H1 (cell line): ENCODE results near the gene UBQLN4. TPM values are rescaled to one million over a fixed set of nuclear protein-coding genes. Genes with fewer than 3 reads are reported as not detected.

Experiments used
- CTCF ChIA-PET: fragments of 300-600 bp; sonication (Branson Sonifier 250); formaldehyde crosslinking; loops from one replicate; lab custom pipeline; 2021; ENCODE audit not compliant: partially characterized antibody; lab: Charles Lee
- POLR2A ChIA-PET: fragments of 300-600 bp; sonication (Branson Sonifier 250); formaldehyde crosslinking; loops from one replicate; lab custom pipeline; 2021; ENCODE audit warnings: inconsistent platforms; ENCODE audit not compliant: partially characterized antibody; lab: Charles Lee
- DNase-seq, 2 experiments: peaks; one replicate each; pipeline versions ENCODE4 v3.0.0 to v3.0.0-alpha.2; 2010 to 2022; ENCODE audit warnings: low spot score in 2 of 2, low read depth in 1 of 2, mixed read lengths in 1 of 2
- FAIRE-seq: peaks from 2 replicates; lab custom pipeline; 2011; peaks lifted over from hg19 to GRCh38; lab: Jason Lieb, UNC
- H2AFZ ChIP-seq: 2 replicates; pipeline ENCODE4 v1.8.1; 2012; ENCODE audit warnings: low read length, inconsistent platforms
- H2AK5ac ChIP-seq: 2 replicates; pipeline ENCODE4 v1.6.1; 2013; ENCODE audit warnings: low read depth, low read length
- H2BK120ac ChIP-seq: replicated peaks from 2 replicates; pipeline ENCODE3; 2013; ENCODE audit warnings: low read depth, low read length, inconsistent platforms
- H2BK12ac ChIP-seq: 2 replicates; pipeline ENCODE4 v1.6.1; 2013; ENCODE audit warnings: low read depth, low read length
- H2BK15ac ChIP-seq: 2 replicates; pipeline ENCODE4 v1.6.1; 2013; ENCODE audit warnings: low read length
- H2BK20ac ChIP-seq: 2 replicates; pipeline ENCODE4 v1.6.1; 2013; ENCODE audit warnings: low read length
- H2BK5ac ChIP-seq: 2 replicates; pipeline ENCODE4 v1.6.1; 2013; ENCODE audit warnings: low read depth, low read length
- H3K14ac ChIP-seq: 2 replicates; pipeline ENCODE4 v1.6.1; 2013; ENCODE audit warnings: inconsistent platforms; ENCODE audit not compliant: insufficient read length
- H3K18ac ChIP-seq: 2 replicates; pipeline ENCODE4 v1.6.1; 2013; ENCODE audit warnings: low read length; ENCODE audit errors: extremely low read depth
- H3K23ac ChIP-seq: 2 replicates; pipeline ENCODE4 v1.6.1; 2013; ENCODE audit warnings: inconsistent platforms; ENCODE audit not compliant: insufficient read length
- H3K23me2 ChIP-seq: 2 replicates; pipeline ENCODE4 v1.6.1; 2013; ENCODE audit warnings: low read depth, low read length
- H3K27ac ChIP-seq: 2 replicates; pipeline ENCODE4 v1.6.1; 2011; ENCODE audit warnings: low read depth, low read length, inconsistent platforms
- H3K27me3 ChIP-seq, 4 experiments: replicated peaks in 1 of 4; 1 replicate in 1 of 4; 2 replicates in 3 of 4; pipeline versions ENCODE4 v1.6.1 to v1.8.1; 2011 to 2013; ENCODE audit warnings: low read length in 3 of 4, mild to moderate bottlenecking in 3 of 4, inconsistent platforms in 2 of 4, mixed read lengths in 2 of 4, moderate library complexity in 1 of 4; ENCODE audit not compliant: control insufficient read depth in 3 of 4, insufficient read depth in 3 of 4; ENCODE audit errors: extremely low read depth in 1 of 4
- H3K36me3 ChIP-seq, 4 experiments: 2 replicates each; pipeline versions ENCODE4 v1.6.1 to v1.8.1; 2011 to 2013; ENCODE audit warnings: mild to moderate bottlenecking in 4 of 4, low read length in 3 of 4, moderate library complexity in 2 of 4, control low read depth in 1 of 4, inconsistent platforms in 1 of 4; ENCODE audit not compliant: insufficient read depth in 4 of 4, control insufficient read depth in 2 of 4
- H3K4ac ChIP-seq: replicated peaks from 2 replicates; pipeline ENCODE3; 2013; ENCODE audit warnings: low read length, low read depth, mixed read lengths, inconsistent platforms; ENCODE audit not compliant: insufficient read length
- H3K4me1 ChIP-seq, 4 experiments: replicated peaks in 1 of 4; 1 replicate in 1 of 4; 2 replicates in 3 of 4; pipeline versions ENCODE4 v1.6.1 to v1.8.1; 2011 to 2013; ENCODE audit warnings: low read length in 3 of 4, inconsistent platforms in 2 of 4, mixed read lengths in 1 of 4; ENCODE audit not compliant: insufficient read depth in 4 of 4, control insufficient read depth in 3 of 4
- H3K4me2 ChIP-seq, 2 experiments: 2 replicates each; pipeline versions ENCODE4 v1.6.1 to v1.8.1; 2011 to 2013; ENCODE audit warnings: low read depth in 2 of 2, low read length in 2 of 2, control low read depth in 1 of 2, inconsistent platforms in 1 of 2, mild to moderate bottlenecking in 1 of 2; ENCODE audit not compliant: insufficient read depth in 1 of 2
- H3K4me3 ChIP-seq, 4 experiments: fragments of 200-600, 300-600 bp in 1 of 4; sonication (generic), shearing (Covaris generic), sonication (Bioruptor Twin) in 1 of 4; 2 replicates each; pipeline versions ENCODE4 v1.5.1 to v1.8.1; 2011 to 2016; ENCODE audit warnings: low read length in 4 of 4, low read depth in 3 of 4, control low read depth in 2 of 4, inconsistent platforms in 2 of 4, mild to moderate bottlenecking in 2 of 4, mixed read lengths in 1 of 4, moderate library complexity in 1 of 4; ENCODE audit not compliant: insufficient read depth in 2 of 4; ENCODE audit errors: extremely low read depth in 1 of 4
- H3K56ac ChIP-seq: replicated peaks from 2 replicates; pipeline ENCODE3; 2013; ENCODE audit warnings: low read depth, mild to moderate bottlenecking, mixed read lengths, low read length, inconsistent platforms; ENCODE audit not compliant: insufficient read length
- H3K79me1 ChIP-seq: 2 replicates; pipeline ENCODE4 v1.6.1; 2013; ENCODE audit warnings: low read depth, low read length, control low read depth
- H3K79me2 ChIP-seq, 2 experiments: 2 replicates each; pipeline versions ENCODE4 v1.6.1 to v1.8.1; 2012 to 2013; ENCODE audit warnings: low read length in 2 of 2, mild to moderate bottlenecking in 2 of 2, inconsistent platforms in 1 of 2; ENCODE audit not compliant: insufficient read depth in 2 of 2, control insufficient read depth in 1 of 2
- H3K9ac ChIP-seq, 4 experiments: replicated peaks in 1 of 4; 1 replicate in 1 of 4; 2 replicates in 3 of 4; pipeline versions ENCODE4 v1.6.1 to v1.8.1; 2011 to 2013; ENCODE audit warnings: low read depth in 3 of 4, low read length in 3 of 4, control low read depth in 2 of 4, mild to moderate bottlenecking in 2 of 4, moderate library complexity in 2 of 4, inconsistent platforms in 1 of 4; ENCODE audit errors: extremely low read depth in 1 of 4
- H3K9me3 ChIP-seq, 2 experiments: 2 replicates each; pipeline versions ENCODE4 v1.6.1 to v1.8.1; 2012 to 2013; ENCODE audit warnings: mild to moderate bottlenecking in 2 of 2, moderate library complexity in 2 of 2, control low read depth in 1 of 2, inconsistent platforms in 1 of 2, low read depth in 1 of 2, low read length in 1 of 2, mixed read lengths in 1 of 2; ENCODE audit not compliant: insufficient read depth in 2 of 2
- H4K20me1 ChIP-seq, 2 experiments: replicated peaks in 1 of 2; 2 replicates each; pipeline versions ENCODE3 to v1.8.1; 2011 to 2013; ENCODE audit warnings: inconsistent platforms in 2 of 2, low read length in 2 of 2, mild to moderate bottlenecking in 1 of 2; ENCODE audit not compliant: insufficient read depth in 2 of 2, control insufficient read depth in 1 of 2
- H4K5ac ChIP-seq: 2 replicates; pipeline ENCODE4 v1.6.1; 2013; ENCODE audit warnings: low read length, low read depth, mixed read lengths, inconsistent platforms; ENCODE audit not compliant: insufficient read length
- H4K8ac ChIP-seq: 2 replicates; pipeline ENCODE4 v1.8.0; 2013; ENCODE audit warnings: mild to moderate bottlenecking, moderate library complexity, low read length, inconsistent platforms; ENCODE audit not compliant: insufficient read depth; ENCODE audit errors: extremely low read depth
- H4K91ac ChIP-seq: replicated peaks from 2 replicates; pipeline ENCODE3; 2013; ENCODE audit warnings: low read length, mixed read lengths, inconsistent platforms; ENCODE audit not compliant: insufficient read length
- BCL11A ChIP-seq, 2 experiments: IDR thresholded peaks; one replicate each; pipeline ENCODE4 v1.6.1; 2011; ENCODE audit warnings: low read depth in 2 of 2, low read length in 2 of 2, mild to moderate bottlenecking in 2 of 2
- CTBP2 ChIP-seq: IDR thresholded peaks from 2 replicates; pipeline ENCODE4 v1.7.0; 2011; ENCODE audit warnings: borderline replicate concordance, mild to moderate bottlenecking, moderate library complexity, mixed read lengths, low read length; ENCODE audit not compliant: insufficient read depth, insufficient read length
- GTF2F1 ChIP-seq: IDR thresholded peaks from 2 replicates; pipeline ENCODE4 v1.6.1; 2012; ENCODE audit warnings: low read depth, low read length, improper control_type of control experiment, borderline replicate concordance
- MAFK ChIP-seq: IDR thresholded peaks from 2 replicates; pipeline ENCODE4 v1.6.1; 2012; ENCODE audit warnings: low read depth, mild to moderate bottlenecking, improper control_type of control experiment, low read length
- SIX5 ChIP-seq: IDR thresholded peaks from 2 replicates; pipeline ENCODE4 v1.6.1; 2011; ENCODE audit warnings: mild to moderate bottlenecking, low read depth, low read length
- SP1 ChIP-seq: IDR thresholded peaks from 2 replicates; pipeline ENCODE4 v1.6.1; 2011; ENCODE audit warnings: low read depth, low read length
- SP2 ChIP-seq: IDR thresholded peaks from 2 replicates; pipeline ENCODE4 v1.6.1; 2012; ENCODE audit warnings: mild to moderate bottlenecking, low read length, inconsistent platforms
- SRF ChIP-seq: IDR thresholded peaks from 2 replicates; pipeline ENCODE4 v1.6.1; 2011; ENCODE audit warnings: mild to moderate bottlenecking, low read depth, low read length, moderate library complexity
- YY1 ChIP-seq: IDR thresholded peaks from 2 replicates; pipeline ENCODE4 v1.6.1; 2011; ENCODE audit warnings: low read depth, mild to moderate bottlenecking, low read length
- WGBS, 2 experiments: shearing (Covaris generic) in 1 of 2; methylation state at CpG; one replicate each; pipeline versions ENCODE4 v1.1.6 to v1.1.7; 2013 to 2015; ENCODE audit warnings: low lambda C conversion rate in 2 of 2, mixed read lengths in 2 of 2, inconsistent platforms in 1 of 2, low coverage in 1 of 2, missing lambda C conversion rate in 1 of 2; ENCODE audit not compliant: insufficient replicate concordance in 2 of 2, insufficient coverage in 1 of 2, insufficient read length in 1 of 2; ENCODE audit errors: extremely low coverage in 1 of 2, missing lambda C conversion rate in 1 of 2; 5-methylcytosine and 5-hydroxymethylcytosine counted together
- polyA plus RNA-seq, 7 experiments: library from polyadenylated mRNA; depleted of rRNA in 3 of 7; stranded (reverse) in 5 of 7; unstranded in 2 of 7; fragments of >200 nt in 5 of 7; fragments of 200-250 nt in 2 of 7; gene quantifications; 1 replicate in 5 of 7; 2 replicates in 1 of 7; 4 replicates in 1 of 7; pipeline versions ENCODE4 v1.2.1 to v1.2.3, GENCODE V29; 2011 to 2013; ENCODE audit warnings: missing spikeins in 2 of 7, mixed read lengths in 2 of 7
- total RNA-seq: library from RNA; stranded (reverse); fragmentation: NEBNext Ultra II Directional; extraction: Animal tissue kit (Norgen Biotek cat#: 25700); gene quantifications from 2 replicates; pipeline ENCODE4 v1.2.1, GENCODE V29; 2021

Gene UBQLN4
- total and polyA plus RNA-seq, 2 of the 8 experiments (the other 6 are each of a cell fraction or from before 2014, with no cell fraction given): 37.7 to 52.0 TPM

DNA sequence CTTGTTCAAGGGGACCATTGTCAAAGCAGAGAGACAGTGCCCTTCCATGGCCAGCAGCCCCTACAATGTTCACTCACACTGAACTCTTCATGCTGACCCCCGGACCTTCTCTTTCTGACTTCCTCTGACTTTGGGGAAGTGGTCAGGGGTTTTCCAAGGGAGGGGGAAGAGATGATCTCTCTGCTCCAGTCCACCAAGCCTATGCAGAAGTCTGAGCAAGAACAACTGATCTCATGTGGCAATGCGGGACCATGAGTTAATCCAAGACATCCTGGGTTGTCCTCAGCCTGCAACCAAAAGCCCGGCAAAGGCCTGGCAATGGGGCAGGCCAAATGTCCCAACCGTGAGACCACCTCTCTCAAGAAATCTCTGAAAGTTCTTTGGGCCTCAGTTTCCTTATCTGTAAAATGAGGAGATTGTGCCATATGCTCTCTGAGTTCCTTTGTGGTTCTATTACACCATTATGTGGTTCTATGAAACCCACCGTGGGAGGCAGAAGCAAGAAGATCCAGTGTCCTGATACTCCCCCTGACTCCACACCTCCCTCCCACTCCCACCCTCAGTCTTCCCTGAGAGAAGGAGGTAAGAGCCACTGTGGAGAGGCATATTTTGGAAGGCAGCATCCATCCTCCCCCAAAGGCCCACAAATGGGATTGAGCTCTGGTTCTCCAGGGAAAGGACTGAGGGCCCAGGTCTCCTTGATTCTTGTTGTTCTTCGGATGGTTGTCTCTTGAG lies 63.4 kb downstream of the UBQLN4 start:
- H3K27ac ChIP-seq: no peak overlapping the region
- no peak overlapping the region for H2AK5ac ChIP-seq
- no peak overlapping the region for H3K56ac ChIP-seq
- H3K79me1 ChIP-seq: no peaks in the 10 kb centered on the region
- H3K4me3 ChIP-seq: no peak overlapping the region
- no peak overlapping the region for H3K9ac ChIP-seq
- no peaks in the 10 kb centered on the region for H3K36me3 ChIP-seq
- H2BK20ac ChIP-seq: no peak overlapping the region
- H3K4me2 ChIP-seq: no peak overlapping the region
- H2BK15ac ChIP-seq: no peak overlapping the region
- no peak overlapping the region for H3K23ac ChIP-seq
- ChIA-PET POLR2A (interaction anchor here (0.6 to 19.2 kb wide), 7 partner anchors 7 to 89 kb away, joined by 3 to 282 read pairs (median 4); partner anchors contain the start of genes ARHGEF2 and KHDC4), CTCF (interaction anchor here (0.6 to 5.4 kb wide), 42 partner anchors 8 to 494 kb away, joined by 3 to 126 read pairs (median 5); partner anchors contain the start of genes ARHGEF2, RAB25 and SSR2)
- H3K9me3 ChIP-seq: no peaks in the 10 kb centered on the region
- FAIRE-seq (no peak), DNase-seq (no peak)
- H4K20me1 ChIP-seq: no peaks in the 10 kb centered on the region
- no peaks in the 10 kb centered on the region for H3K79me2 ChIP-seq
- H2BK120ac ChIP-seq: no peak overlapping the region
- peaks cover 0 to 7% (median 3%) of the 10 kb centered on the region in 4 experiments; a peak in 4 of 7 replicates for H3K4me1 ChIP-seq
- WGBS, 2 experiments: 90% methylated on average over 6 of the region's 6 CpGs; no CpG with 5 or more reads in 1 of the 2 experiments
- no peak overlapping the region for H2BK5ac ChIP-seq
- no peak overlapping the region for H2BK12ac ChIP-seq
- H3K27me3 ChIP-seq: no peaks in the 10 kb centered on the region
- no peak overlapping the region for H3K18ac ChIP-seq
- H3K23me2 ChIP-seq: no peaks in the 10 kb centered on the region
- H2AFZ ChIP-seq: no peak overlapping the region
- H4K91ac ChIP-seq: peak overlapping the region; percentile 16
- no peak overlapping the region for H4K8ac ChIP-seq
- H4K5ac ChIP-seq: no peak overlapping the region
- H3K14ac ChIP-seq: no peak overlapping the region
- H3K4ac ChIP-seq: no peak overlapping the region
- TF ChIP-seq GTF2F1: no peak
- no peak for TF ChIP-seq SP2
- no peak for TF ChIP-seq CTBP2
- TF ChIP-seq SIX5: no peak
- no peak for TF ChIP-seq YY1
- TF ChIP-seq MAFK: no peak
- no peak for TF ChIP-seq SP1
- no peak for TF ChIP-seq BCL11A (IDR thresholded peaks at IDR 0.05; ENCODE audit: low read depth in 2 of 2, low read length in 2 of 2)
- no peak for TF ChIP-seq SRF
